GM23338 (cell line): ENCODE data around the gene PTTG1IP. TPM values are rescaled to one million over a fixed set of nuclear protein-coding genes. Genes with fewer than 3 reads are reported as not detected.

Source experiments
- ATAC-seq: fragments of 200-7000 bp; cut with Tn5 transposase; 3 replicates; pipeline ENCODE4 v1.9.1; 2020
- DNase-seq: peaks from one replicate; pipeline ENCODE4 v3.0.0-alpha.2; 2015; ENCODE audit warnings: low spot score
- H2AFZ ChIP-seq: fragments of 200-600 bp; sonication (generic); 2 replicates; pipeline ENCODE4 v1.8.0; 2016; ENCODE audit warnings: antibody characterized with exemption, mild to moderate bottlenecking, moderate library complexity
- H3F3A ChIP-seq: fragments of 200-600 bp; sonication (generic); replicated peaks from 2 replicates; pipeline ENCODE4 v1.8.0; 2017; ENCODE audit warnings: antibody characterized with exemption, mixed run types, low read depth
- H3K27ac ChIP-seq: fragments of 200-600 bp; sonication (generic); 2 replicates; pipeline ENCODE4 v1.6.1; 2016; ENCODE audit warnings: low read depth
- H3K27me3 ChIP-seq: fragments of 200-600 bp; sonication (generic); 2 replicates; pipeline ENCODE4 v1.8.0; 2016; ENCODE audit warnings: mild to moderate bottlenecking, mixed run types, moderate library complexity; ENCODE audit not compliant: insufficient read depth
- H3K36me3 ChIP-seq: fragments of 200-600 bp; sonication (generic); 2 replicates; pipeline ENCODE4 v1.8.0; 2016; ENCODE audit warnings: mild to moderate bottlenecking; ENCODE audit not compliant: insufficient read depth
- H3K4me1 ChIP-seq: fragments of 200-600 bp; sonication (generic); 2 replicates; pipeline ENCODE4 v1.8.0; 2016; ENCODE audit warnings: mild to moderate bottlenecking, moderate library complexity; ENCODE audit not compliant: insufficient read depth
- H3K4me2 ChIP-seq: fragments of 200-600 bp; sonication (generic); 2 replicates; pipeline ENCODE4 v1.7.1; 2017; ENCODE audit warnings: mixed run types
- H3K4me3 ChIP-seq: fragments of 200-600 bp; sonication (generic); 2 replicates; pipeline ENCODE4 v1.6.1; 2016; ENCODE audit warnings: mixed run types
- H3K79me2 ChIP-seq: fragments of 200-600 bp; sonication (generic); replicated peaks from 2 replicates; pipeline ENCODE4 v1.8.0; 2017; ENCODE audit warnings: mild to moderate bottlenecking; ENCODE audit not compliant: insufficient read depth
- H3K9me2 ChIP-seq: fragments of 200-600 bp; sonication (generic); 2 replicates; pipeline ENCODE4 v1.8.0; 2017; ENCODE audit not compliant: insufficient read depth
- H4K20me1 ChIP-seq: fragments of 200-600 bp; sonication (generic); replicated peaks from 2 replicates; pipeline ENCODE4 v1.8.0; 2017; ENCODE audit warnings: mild to moderate bottlenecking; ENCODE audit not compliant: insufficient read depth
- H3K27ac Mint-ChIP-seq: 2 replicates; pipeline ENCODE4 v1.8.0; 2020; ENCODE audit warnings: inconsistent platforms, mild to moderate bottlenecking, moderate library complexity, mixed read lengths
- H3K27me3 Mint-ChIP-seq: 3 replicates; pipeline ENCODE4 v1.8.0; 2022; ENCODE audit warnings: low read depth, mild to moderate bottlenecking, moderate library complexity, mixed read lengths, inconsistent platforms; ENCODE audit not compliant: insufficient read depth, poor library complexity
- H3K36me3 Mint-ChIP-seq: 3 replicates; pipeline ENCODE4 v1.8.0; 2021; ENCODE audit warnings: low read depth, mild to moderate bottlenecking, inconsistent platforms, moderate library complexity, mixed read lengths
- H3K4me1 Mint-ChIP-seq: 3 replicates; pipeline ENCODE4 v1.8.0; 2020; ENCODE audit warnings: mild to moderate bottlenecking, inconsistent platforms, mixed read lengths
- H3K4me3 Mint-ChIP-seq: 3 replicates; pipeline ENCODE4 v1.8.0; 2021; ENCODE audit warnings: moderate library complexity, mild to moderate bottlenecking, inconsistent platforms, mixed read lengths
- H3K9me3 Mint-ChIP-seq: 3 replicates; pipeline ENCODE4 v1.8.0; 2020; ENCODE audit warnings: moderate library complexity, mild to moderate bottlenecking, inconsistent platforms, mixed read lengths
- CREB1 ChIP-seq: fragments of 250-450 bp; sonication (Bioruptor Pico); IDR thresholded peaks from 2 replicates; pipeline ENCODE4 v1.5.0; 2020; ENCODE audit warnings: low read depth, mild to moderate bottlenecking, moderate library complexity
- STAT1 ChIP-seq: IDR thresholded peaks from one replicate; pipeline ENCODE4 v1.6.1; 2016; ENCODE audit warnings: antibody characterized with exemption; ENCODE audit not compliant: unreplicated experiment
- ZNF331 ChIP-seq: fragments of 250-450 bp; sonication (Bioruptor Pico); IDR thresholded peaks from 2 replicates; pipeline ENCODE4 v1.5.0; 2020; ENCODE audit warnings: low read depth, mild to moderate bottlenecking, moderate library complexity
- polyA plus RNA-seq: library from polyadenylated mRNA; unstranded; fragments of >200 nt; fragmentation: Nextera tagmentation; extraction: Ambion mirVana; gene quantifications from 2 replicates; pipeline ENCODE4 v1.2.1, GENCODE V29; 2016
- total RNA-seq: library from RNA; depleted of rRNA; stranded (reverse); fragments of >200 nt; shearing (Covaris generic); gene quantifications from 2 replicates; pipeline ENCODE4 v1.2.3, GENCODE V29; 2014
- TF ChIP-seq, protein P1 (sequence below): fragments of 250-450 bp; sonication (Bioruptor Pico); IDR thresholded peaks from 2 replicates; pipeline ENCODE4 v1.5.0; 2020; ENCODE audit warnings: mild to moderate bottlenecking, moderate library complexity

The PTTG1IP gene
- total and polyA plus RNA-seq, 2 experiments from 2014 or later, result 99.9 to 172 TPM

DNA sequence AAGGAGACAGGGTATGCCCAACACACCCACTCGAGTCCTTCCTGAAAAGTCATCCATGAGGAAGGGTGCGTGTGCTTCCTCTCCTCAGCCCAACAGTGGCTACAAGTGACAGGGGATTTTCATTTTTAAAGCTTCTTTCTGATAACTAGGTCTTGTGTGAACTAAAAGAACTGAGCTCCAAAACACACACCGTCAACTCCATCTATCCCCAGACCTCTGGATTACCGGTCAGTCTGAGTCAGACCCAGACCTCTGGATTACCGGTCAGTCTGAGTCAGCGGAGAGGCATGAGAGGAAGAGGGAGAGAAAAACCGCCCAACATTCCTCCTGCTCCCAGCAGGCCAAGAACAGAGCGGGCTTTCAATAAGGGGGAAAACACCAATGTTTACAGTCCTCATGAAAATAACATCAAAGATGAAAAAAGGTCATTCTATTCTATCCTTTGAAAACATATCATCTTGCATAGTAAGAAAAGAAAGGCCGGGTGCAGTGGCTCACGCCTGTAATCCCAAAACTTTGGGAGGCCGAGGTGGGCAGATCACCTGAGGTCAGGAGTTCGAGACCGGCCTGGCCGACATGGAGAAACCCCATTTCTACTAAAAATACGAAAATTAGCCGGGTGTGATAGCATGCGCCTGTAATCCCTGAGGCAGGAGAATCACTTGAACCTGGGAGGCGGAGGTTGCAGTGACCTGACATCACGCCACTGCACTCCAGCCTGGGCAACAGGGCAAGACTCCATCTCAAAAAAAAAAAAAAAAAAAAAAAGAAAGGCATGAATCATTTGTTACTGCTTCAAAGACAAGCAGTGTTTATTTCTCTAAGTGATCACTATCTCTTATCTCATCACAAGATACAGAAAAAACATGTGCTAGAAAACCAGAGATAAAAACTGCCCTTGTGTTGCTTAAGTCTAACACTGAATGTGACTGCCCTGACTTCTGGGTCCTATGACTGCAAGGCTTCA, 3.4 kb downstream of the PTTG1IP start:
- Mint-ChIP-seq H3K9me3 (no peaks in the 10 kb centered on the region), H3K36me3 (peaks cover 10% of the 10 kb centered on the region), H3K27ac (no peak overlapping the region; the same call in 1 of the 2 replicates), H3K4me3 (no peak overlapping the region; the same call in 2 of the 3 replicates), H3K27me3 (peaks cover 20% of the 10 kb centered on the region), H3K4me1 (peaks cover 50% of the 10 kb centered on the region)
- peaks cover 4% of the 10 kb centered on the region; the same call in 1 of the 2 replicates for H3F3A ChIP-seq
- no peak overlapping the region for H3K27ac ChIP-seq
- H3K79me2 ChIP-seq, result peaks cover 74% of the 10 kb centered on the region
- H3K9me2 ChIP-seq, result no peaks in the 10 kb centered on the region
- DNase-seq, result no peak
- peaks cover 43% of the 10 kb centered on the region for H4K20me1 ChIP-seq
- TF ChIP-seq, protein P1, sequence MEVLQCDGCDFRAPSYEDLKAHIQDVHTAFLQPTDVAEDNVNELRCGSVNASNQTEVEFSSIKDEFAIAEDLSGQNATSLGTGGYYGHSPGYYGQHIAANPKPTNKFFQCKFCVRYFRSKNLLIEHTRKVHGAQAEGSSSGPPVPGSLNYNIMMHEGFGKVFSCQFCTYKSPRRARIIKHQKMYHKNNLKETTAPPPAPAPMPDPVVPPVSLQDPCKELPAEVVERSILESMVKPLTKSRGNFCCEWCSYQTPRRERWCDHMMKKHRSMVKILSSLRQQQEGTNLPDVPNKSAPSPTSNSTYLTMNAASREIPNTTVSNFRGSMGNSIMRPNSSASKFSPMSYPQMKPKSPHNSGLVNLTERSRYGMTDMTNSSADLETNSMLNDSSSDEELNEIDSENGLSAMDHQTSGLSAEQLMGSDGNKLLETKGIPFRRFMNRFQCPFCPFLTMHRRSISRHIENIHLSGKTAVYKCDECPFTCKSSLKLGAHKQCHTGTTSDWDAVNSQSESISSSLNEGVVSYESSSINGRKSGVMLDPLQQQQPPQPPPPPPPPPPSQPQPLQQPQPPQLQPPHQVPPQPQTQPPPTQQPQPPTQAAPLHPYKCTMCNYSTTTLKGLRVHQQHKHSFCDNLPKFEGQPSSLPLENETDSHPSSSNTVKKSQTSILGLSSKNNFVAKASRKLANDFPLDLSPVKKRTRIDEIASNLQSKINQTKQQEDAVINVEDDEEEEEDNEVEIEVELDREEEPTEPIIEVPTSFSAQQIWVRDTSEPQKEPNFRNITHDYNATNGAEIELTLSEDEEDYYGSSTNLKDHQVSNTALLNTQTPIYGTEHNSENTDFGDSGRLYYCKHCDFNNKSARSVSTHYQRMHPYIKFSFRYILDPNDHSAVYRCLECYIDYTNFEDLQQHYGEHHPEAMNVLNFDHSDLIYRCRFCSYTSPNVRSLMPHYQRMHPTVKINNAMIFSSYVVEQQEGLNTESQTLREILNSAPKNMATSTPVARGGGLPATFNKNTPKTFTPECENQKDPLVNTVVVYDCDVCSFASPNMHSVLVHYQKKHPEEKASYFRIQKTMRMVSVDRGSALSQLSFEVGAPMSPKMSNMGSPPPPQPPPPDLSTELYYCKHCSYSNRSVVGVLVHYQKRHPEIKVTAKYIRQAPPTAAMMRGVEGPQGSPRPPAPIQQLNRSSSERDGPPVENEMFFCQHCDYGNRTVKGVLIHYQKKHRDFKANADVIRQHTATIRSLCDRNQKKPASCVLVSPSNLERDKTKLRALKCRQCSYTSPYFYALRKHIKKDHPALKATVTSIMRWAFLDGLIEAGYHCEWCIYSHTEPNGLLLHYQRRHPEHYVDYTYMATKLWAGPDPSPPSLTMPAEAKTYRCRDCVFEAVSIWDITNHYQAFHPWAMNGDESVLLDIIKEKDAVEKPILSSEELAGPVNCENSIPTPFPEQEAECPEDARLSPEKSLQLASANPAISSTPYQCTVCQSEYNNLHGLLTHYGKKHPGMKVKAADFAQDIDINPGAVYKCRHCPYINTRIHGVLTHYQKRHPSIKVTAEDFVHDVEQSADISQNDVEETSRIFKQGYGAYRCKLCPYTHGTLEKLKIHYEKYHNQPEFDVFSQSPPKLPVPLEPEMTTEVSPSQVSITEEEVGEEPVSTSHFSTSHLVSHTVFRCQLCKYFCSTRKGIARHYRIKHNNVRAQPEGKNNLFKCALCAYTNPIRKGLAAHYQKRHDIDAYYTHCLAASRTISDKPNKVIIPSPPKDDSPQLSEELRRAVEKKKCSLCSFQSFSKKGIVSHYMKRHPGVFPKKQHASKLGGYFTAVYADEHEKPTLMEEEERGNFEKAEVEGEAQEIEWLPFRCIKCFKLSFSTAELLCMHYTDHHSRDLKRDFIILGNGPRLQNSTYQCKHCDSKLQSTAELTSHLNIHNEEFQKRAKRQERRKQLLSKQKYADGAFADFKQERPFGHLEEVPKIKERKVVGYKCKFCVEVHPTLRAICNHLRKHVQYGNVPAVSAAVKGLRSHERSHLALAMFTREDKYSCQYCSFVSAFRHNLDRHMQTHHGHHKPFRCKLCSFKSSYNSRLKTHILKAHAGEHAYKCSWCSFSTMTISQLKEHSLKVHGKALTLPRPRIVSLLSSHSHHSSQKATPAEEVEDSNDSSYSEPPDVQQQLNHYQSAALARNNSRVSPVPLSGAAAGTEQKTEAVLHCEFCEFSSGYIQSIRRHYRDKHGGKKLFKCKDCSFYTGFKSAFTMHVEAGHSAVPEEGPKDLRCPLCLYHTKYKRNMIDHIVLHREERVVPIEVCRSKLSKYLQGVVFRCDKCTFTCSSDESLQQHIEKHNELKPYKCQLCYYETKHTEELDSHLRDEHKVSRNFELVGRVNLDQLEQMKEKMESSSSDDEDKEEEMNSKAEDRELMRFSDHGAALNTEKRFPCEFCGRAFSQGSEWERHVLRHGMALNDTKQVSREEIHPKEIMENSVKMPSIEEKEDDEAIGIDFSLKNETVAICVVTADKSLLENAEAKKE (CRISPR knock-in tag), result no peak
- TF ChIP-seq ZNF331 (CRISPR knock-in tag), result no peak
- no peak for TF ChIP-seq STAT1
- TF ChIP-seq CREB1 (CRISPR knock-in tag), result no peak
- H3K4me1 ChIP-seq, result peaks cover 34% of the 10 kb centered on the region
- H3K36me3 ChIP-seq, result peaks cover 5% of the 10 kb centered on the region; the same call in 1 of the 2 replicates
- H3K4me2 ChIP-seq, result no peak overlapping the region
- no peak for ATAC-seq
- no peak overlapping the region for H3K4me3 ChIP-seq
- no peak overlapping the region for H2AFZ ChIP-seq
- H3K27me3 ChIP-seq, result peaks cover 10% of the 10 kb centered on the region
